GM18861 (cell line): Measurements from ENCODE around the gene DPEP1.
"Not testable (repeated sequence)": the region's sequence is repeated elsewhere in the genome, so short reads cannot be mapped to it uniquely, and the experiment has no call there.

Experiments used
- ATAC-seq: cut with Tn5 transposase; IDR thresholded peaks from one replicate; pipeline ENCODE4 v1.9.1; 2021; ENCODE audit not compliant: unreplicated experiment

The DPEP1 gene

GRCh38 chr16:89645122-89645521 lies 31.7 kb downstream of the DPEP1 start:
- ATAC-seq: no peak

GRCh38 chr16:89646270-89646669 lies 32.8 kb downstream of the DPEP1 start:
- ATAC-seq: no peak

GRCh38 chr16:89646906-89647305 lies 33.5 kb downstream of the DPEP1 start:
- ATAC-seq: no peak

GRCh38 chr16:89651584-89651983 lies 38.1 kb downstream of the DPEP1 start:
- no peak for ATAC-seq

- no peak for ATAC-seq
These were observed 40.3 kb downstream of the DPEP1 start for GRCh38 chr16:89653656-89654295.

- no peak for ATAC-seq
These were observed 41.7 kb downstream of the DPEP1 start for GRCh38 chr16:89655062-89655643.

GRCh38 chr16:89656435-89657121 lies 43.1 kb downstream of the DPEP1 start:
- ATAC-seq: no peak

- ATAC-seq: peak; percentile 83
These were observed 44.2 kb downstream of the DPEP1 start, which contains the start of the genes CHMP1A and SPATA33 for GRCh38 chr16:89657442-89658220. CHMP1A (minus strand) TSS chr16:89657708; CDS start chr16:89657588, 120 bp downstream. SPATA33 (plus strand) TSS chr16:89657836; CDS start chr16:89657912, 76 bp downstream.

GRCh38 chr16:89658221-89658879 lies 44.9 kb downstream of the DPEP1 start:
- no peak for ATAC-seq

GRCh38 chr16:89660146-89660545 lies 46.7 kb downstream of the DPEP1 start:
- ATAC-seq: no peak

GRCh38 chr16:89661215-89661614 lies 47.8 kb downstream of the DPEP1 start:
- ATAC-seq: no peak

- not testable (repeated sequence) for ATAC-seq
These were observed 50.8 kb downstream of the DPEP1 start for GRCh38 chr16:89664238-89664637.

- not testable (repeated sequence) for ATAC-seq
These were observed 53.6 kb downstream of the DPEP1 start for GRCh38 chr16:89667000-89667399.

GRCh38 chr16:89667633-89668032 lies 54.2 kb downstream of the DPEP1 start:
- ATAC-seq: no peak

GRCh38 chr16:89668790-89669158 lies 55.3 kb downstream of the DPEP1 start:
- ATAC-seq: no peak

- no peak for ATAC-seq
These were observed 56.3 kb downstream of the DPEP1 start for GRCh38 chr16:89669755-89670154.

- no peak for ATAC-seq
These were observed 57.3 kb downstream of the DPEP1 start for GRCh38 chr16:89670496-89671431.

- not testable (repeated sequence) for ATAC-seq
These were observed 58.1 kb downstream of the DPEP1 start for GRCh38 chr16:89671565-89671964.

GRCh38 chr16:89672177-89672941 lies 58.9 kb downstream of the DPEP1 start:
- ATAC-seq: no peak
